HEK293T (cell line): ENCODE results near the gene SPATA13.

Source experiments
- BHLHE40 ChIP-seq: fragments of 450-650 bp; IDR thresholded peaks from 2 replicates; pipeline ENCODE4 v1.6.1; 2016; ENCODE audit warnings: mild to moderate bottlenecking, moderate library complexity, borderline replicate concordance
- ELF4 ChIP-seq: fragments of 450-650 bp; IDR thresholded peaks from 2 replicates; pipeline ENCODE4 v1.6.1; 2017; ENCODE audit warnings: antibody characterized with exemption
- FOXK2 ChIP-seq: fragments of 450-650 bp; IDR thresholded peaks from 2 replicates; pipeline ENCODE4 v1.6.1; 2016; ENCODE audit warnings: mild to moderate bottlenecking
- SUZ12 ChIP-seq: fragments of 450-650 bp; IDR thresholded peaks from 2 replicates; pipeline ENCODE4 v1.6.1; 2016; ENCODE audit warnings: mild to moderate bottlenecking

DNA sequence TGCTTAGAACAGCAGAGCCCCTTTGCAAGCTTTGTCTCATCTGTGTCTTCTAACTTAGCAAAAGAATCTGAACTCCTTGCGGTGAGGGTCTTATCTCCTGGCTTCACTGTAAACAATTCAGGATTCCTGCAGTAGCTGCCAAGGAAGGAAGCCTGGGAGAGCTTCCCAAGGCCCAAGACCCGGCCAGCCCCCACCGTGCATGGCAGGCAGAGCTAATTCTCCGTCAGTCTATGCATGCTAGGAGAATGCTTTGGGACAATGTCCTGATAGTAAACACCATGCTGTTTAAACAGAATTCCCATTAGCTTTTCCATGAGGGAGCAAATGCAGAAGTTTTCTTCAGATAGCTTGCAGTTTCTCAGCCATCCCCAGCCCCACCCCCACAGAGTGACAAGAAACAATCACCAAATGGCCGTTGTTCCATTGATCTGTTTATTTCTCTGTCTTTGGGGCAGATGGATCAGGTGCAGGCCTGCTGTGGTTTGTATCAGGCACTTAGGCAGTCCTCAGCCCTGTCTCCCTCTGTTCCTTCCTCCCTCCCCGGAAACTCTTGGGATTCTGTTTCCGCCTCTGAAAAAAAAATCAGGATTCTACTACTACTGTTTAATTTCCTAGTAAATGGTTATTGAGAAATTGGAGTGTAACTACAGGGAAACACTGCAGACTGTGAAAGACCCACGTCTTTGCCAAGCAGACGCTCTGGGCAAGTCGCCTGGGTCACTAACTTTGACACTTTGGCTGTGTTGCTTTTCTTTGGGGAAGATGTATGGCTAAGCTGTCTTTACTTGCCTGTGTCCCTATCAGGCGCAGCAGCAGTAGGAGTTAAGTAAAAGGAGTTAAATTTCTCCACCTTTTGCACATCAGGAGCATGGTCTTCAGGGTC lies 40.7 kb upstream of the SPATA13 start:
- no peak for TF ChIP-seq BHLHE40
- no peak for TF ChIP-seq FOXK2
- no peak for TF ChIP-seq SUZ12
- no peak for TF ChIP-seq ELF4
